Parathyroid adenoma (tissue), 2 donors: ENCODE data around the gene EML6.

Source experiments
- H2AFZ ChIP-seq: fragments of 300-600 bp; sonication (generic); one replicate; pipeline ENCODE4 v1.7.0; 2017; ENCODE audit warnings: antibody characterized with exemption, mild to moderate bottlenecking
- H3K27ac ChIP-seq: fragments of 300-600 bp; sonication (generic); one replicate; pipeline ENCODE4 v1.7.0; 2017
- H3K27me3 ChIP-seq: fragments of 300-600 bp; sonication (generic); one replicate; pipeline ENCODE4 v1.7.0; 2017; ENCODE audit warnings: low read length; ENCODE audit not compliant: control insufficient read depth, insufficient read depth
- H3K36me3 ChIP-seq: fragments of 300-600 bp; sonication (generic); one replicate; pipeline ENCODE4 v1.7.0; 2017; ENCODE audit warnings: low read length; ENCODE audit not compliant: control insufficient read depth, insufficient read depth
- H3K4me1 ChIP-seq: fragments of 300-600 bp; sonication (generic); one replicate; pipeline ENCODE4 v1.7.0; 2017; ENCODE audit warnings: control low read depth
- H3K4me2 ChIP-seq: fragments of 300-600 bp; sonication (generic); one replicate; pipeline ENCODE4 v1.7.0; 2017; ENCODE audit warnings: low read length
- H3K4me3 ChIP-seq: fragments of 300-600 bp; sonication (generic); one replicate; pipeline ENCODE4 v1.7.0; 2017; ENCODE audit warnings: low read depth, low read length
- H3K79me2 ChIP-seq: fragments of 300-600 bp; sonication (generic); one replicate; pipeline ENCODE4 v1.7.0; 2017; ENCODE audit warnings: control low read depth
- H3K9ac ChIP-seq: fragments of 300-600 bp; sonication (generic); one replicate; pipeline ENCODE4 v1.7.0; 2017; ENCODE audit warnings: mild to moderate bottlenecking
- H3K9me3 ChIP-seq: fragments of 300-600 bp; sonication (generic); one replicate; pipeline ENCODE4 v1.7.0; 2017; ENCODE audit warnings: low read length; ENCODE audit not compliant: control insufficient read depth
- CTCF ChIP-seq: fragments of 300-600 bp; sonication (generic); IDR thresholded peaks from one replicate; pipeline ENCODE4 v1.7.0; 2017; ENCODE audit warnings: antibody characterized with exemption, mild to moderate bottlenecking
- donor health status: primary hyperparathyroidism.

Gene EML6

GRCh38 chr2:55014962-55015939 lies 291.8 kb downstream of the EML6 start:
- peaks cover 4% of the 10 kb centered on the region for H3K79me2 ChIP-seq
- H3K9me3 ChIP-seq, result no peaks in the 10 kb centered on the region
- no peaks in the 10 kb centered on the region for H3K36me3 ChIP-seq
- H3K27me3 ChIP-seq, result no peaks in the 10 kb centered on the region
- no peak overlapping the region for H3K27ac ChIP-seq
- H3K4me1 ChIP-seq, result no peaks in the 10 kb centered on the region
- TF ChIP-seq CTCF, result peak; percentile 80
- no peak overlapping the region for H3K9ac ChIP-seq
- H3K4me2 ChIP-seq, result no peak overlapping the region
- H2AFZ ChIP-seq, result no peak overlapping the region
- H3K4me3 ChIP-seq, result no peak overlapping the region

GRCh38 chr2:55017428-55017827 lies 294.0 kb downstream of the EML6 start:
- Histone ChIP-seq H3K9me3 (no peaks in the 10 kb centered on the region), H2AFZ (no peak overlapping the region), H3K27ac (no peak overlapping the region), H3K27me3 (no peaks in the 10 kb centered on the region), H3K4me2 (no peak overlapping the region), H3K4me3 (no peak overlapping the region), H3K36me3 (no peaks in the 10 kb centered on the region), H3K79me2 (peaks cover 4% of the 10 kb centered on the region), H3K4me1 (no peaks in the 10 kb centered on the region), H3K9ac (no peak overlapping the region)
- no peak for TF ChIP-seq CTCF

GRCh38 chr2:55017880-55018279 lies 294.4 kb downstream of the EML6 start:
- no peak overlapping the region for H3K4me2 ChIP-seq
- no peak overlapping the region for H2AFZ ChIP-seq
- no peaks in the 10 kb centered on the region for H3K27me3 ChIP-seq
- H3K36me3 ChIP-seq, result no peaks in the 10 kb centered on the region
- H3K27ac ChIP-seq, result no peak overlapping the region
- H3K9ac ChIP-seq, result no peak overlapping the region
- no peaks in the 10 kb centered on the region for H3K9me3 ChIP-seq
- H3K4me1 ChIP-seq, result no peaks in the 10 kb centered on the region
- no peak overlapping the region for H3K4me3 ChIP-seq
- peaks cover 5% of the 10 kb centered on the region for H3K79me2 ChIP-seq
- TF ChIP-seq CTCF, result no peak

GRCh38 chr2:55018619-55019018 lies 295.2 kb downstream of the EML6 start:
- no peak for TF ChIP-seq CTCF
- Histone ChIP-seq H3K27me3 (no peaks in the 10 kb centered on the region), H3K9me3 (no peaks in the 10 kb centered on the region), H2AFZ (no peak overlapping the region), H3K36me3 (no peaks in the 10 kb centered on the region), H3K27ac (no peak overlapping the region), H3K4me2 (no peak overlapping the region), H3K4me1 (no peaks in the 10 kb centered on the region), H3K9ac (no peak overlapping the region), H3K79me2 (peaks cover 9% of the 10 kb centered on the region), H3K4me3 (no peak overlapping the region)
